GM19395 (cell line): ENCODE data around the gene ERMN.
A peak's percentile ranks its signal among the peaks of the same experiment; 100 is the strongest.
"Not testable (repeated sequence)": the region's sequence is repeated elsewhere in the genome, so short reads cannot be mapped to it uniquely, and the experiment has no call there.

ENCODE experiments used
- ATAC-seq: cut with Tn5 transposase; IDR thresholded peaks from one replicate; pipeline ENCODE4 v1.9.1; 2021; ENCODE audit warnings: mild to moderate bottlenecking, moderate library complexity; ENCODE audit not compliant: unreplicated experiment

ERMN gene

GRCh38 chr2:157325786-157326185 is at the start of gene ERMN:
ERMN (minus strand) TSS chr2:157325824; CDS start chr2:157325642, 182 bp downstream.
- no peak for ATAC-seq

DNA sequence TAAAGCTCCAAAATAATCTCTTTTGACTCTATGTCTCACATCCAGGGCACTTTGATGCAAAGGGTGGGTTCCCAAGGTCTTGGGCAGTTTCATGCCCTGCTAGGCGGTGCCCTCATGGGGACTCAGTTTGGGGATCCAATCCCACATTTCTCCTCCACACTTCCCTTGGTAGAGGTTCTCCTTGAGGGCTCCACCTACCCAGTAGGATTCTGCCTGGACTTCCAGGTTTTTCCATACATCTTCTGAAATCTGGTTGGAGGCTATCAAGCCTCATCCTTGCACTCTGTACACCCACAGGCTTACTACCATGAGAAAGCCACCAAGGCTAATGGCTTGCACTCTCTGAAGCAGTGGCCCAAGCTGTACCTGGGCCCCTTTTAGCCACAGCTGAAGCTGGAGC is 49.8 kb upstream of the ERMN start:
- no peak for ATAC-seq

DNA sequence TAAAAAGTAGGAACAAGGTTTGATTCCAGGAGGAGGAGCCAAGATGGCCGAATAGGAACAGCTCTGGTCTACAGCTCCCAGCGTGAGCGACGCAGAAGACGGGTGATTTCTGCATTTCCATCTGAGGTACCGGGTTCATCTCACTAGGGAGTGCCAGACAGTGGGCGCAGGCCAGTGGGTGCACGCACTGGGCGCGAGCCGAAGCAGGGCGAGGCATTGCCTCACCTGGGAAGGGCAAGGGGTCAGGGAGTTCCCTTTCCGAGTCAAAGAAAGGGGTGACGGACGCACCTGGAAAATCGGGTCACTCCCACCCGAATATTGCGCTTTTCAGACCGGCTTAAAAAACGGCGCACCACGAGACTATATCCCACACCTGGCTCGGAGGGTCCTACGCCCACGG is 42.9 kb upstream of the ERMN start:
- not testable (repeated sequence) for ATAC-seq

DNA sequence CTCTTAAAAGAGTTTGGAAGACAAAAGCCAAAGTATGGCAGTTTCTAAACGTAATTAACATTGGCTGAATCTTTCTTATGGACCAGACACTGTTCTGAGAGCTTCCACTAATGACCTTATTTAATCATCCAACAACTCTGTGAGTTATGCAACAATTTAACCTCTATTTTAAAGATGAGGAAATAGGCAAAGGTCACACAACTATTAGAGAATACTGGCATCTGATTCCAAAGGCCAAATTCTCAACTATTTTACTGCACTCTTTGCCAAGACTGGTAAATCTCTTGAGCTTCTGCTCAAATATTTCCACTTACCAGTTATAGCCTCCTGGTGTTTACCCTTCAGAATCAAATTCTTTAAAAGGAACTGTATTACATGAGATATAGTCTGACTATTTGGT is 42.1 kb upstream of the ERMN start:
- no peak for ATAC-seq

GRCh38 chr2:157364257-157364974 is 38.8 kb upstream of the ERMN start:
- ATAC-seq, result peak; percentile 92

DNA sequence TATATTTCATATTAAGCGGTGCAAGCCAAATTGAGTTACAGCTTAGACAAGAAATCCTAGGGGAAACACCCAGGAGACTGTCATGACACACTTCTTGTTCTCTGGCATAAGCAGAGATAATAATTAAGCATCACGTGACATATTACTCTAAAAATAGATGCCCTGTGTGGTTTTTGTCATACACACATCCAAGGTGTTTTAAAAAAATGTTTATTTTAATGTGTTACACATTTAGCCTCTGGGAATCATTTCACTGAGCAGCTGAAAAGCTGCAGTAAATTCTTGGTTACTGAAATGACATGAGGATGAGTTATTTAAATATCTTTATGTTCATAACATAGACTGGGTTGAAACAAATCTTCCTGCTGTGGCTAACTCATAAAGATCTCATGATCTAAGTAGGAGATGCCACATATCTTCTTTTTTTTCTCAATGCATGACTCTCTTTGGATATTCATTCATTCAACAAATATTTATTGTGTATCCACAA is 38.0 kb upstream of the ERMN start:
- ATAC-seq, result peak; percentile 59

GRCh38 chr2:157362627-157363026 is 37.0 kb upstream of the ERMN start:
- no peak for ATAC-seq

GRCh38 chr2:157361526-157361925 is 35.9 kb upstream of the ERMN start:
- no peak for ATAC-seq

DNA sequence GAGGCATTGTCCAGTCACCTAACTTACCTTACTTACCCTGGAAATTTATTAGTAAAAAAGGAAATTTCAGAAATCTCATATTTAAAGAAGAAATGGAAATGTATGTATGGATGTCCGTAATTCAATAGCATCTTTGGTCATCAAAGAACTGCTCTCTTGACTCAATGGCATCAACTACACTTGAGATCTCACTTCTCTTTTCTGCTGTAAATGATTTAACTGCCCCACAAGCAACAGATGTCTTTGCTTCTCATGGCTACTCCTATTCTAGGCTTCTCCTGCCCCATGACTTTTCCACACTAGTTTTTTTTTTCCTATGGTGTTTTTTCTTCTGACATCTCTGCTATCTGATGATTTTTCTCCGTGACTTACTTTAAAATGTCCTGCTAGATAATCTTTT is 34.0 kb upstream of the ERMN start:
- ATAC-seq, result no peak

DNA sequence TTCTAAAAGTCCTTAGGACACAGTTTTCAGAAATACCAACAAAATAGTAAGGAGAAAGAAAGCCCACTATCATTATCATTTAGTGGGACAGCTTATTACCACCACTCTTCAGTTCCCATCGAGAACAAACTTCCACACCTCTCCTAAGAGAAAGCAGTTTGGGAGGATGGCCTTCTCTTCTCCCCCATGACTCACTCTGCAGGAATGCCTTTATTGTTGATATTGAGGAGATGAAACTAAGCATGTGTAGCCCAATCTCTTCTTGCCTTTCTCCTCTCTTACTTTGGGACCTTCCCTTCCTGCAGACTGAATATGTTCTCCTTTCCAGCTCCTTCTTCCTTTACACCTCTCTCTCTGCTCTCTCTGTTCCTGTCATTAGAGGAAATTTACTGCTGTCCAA is 30.0 kb upstream of the ERMN start:
- no peak for ATAC-seq

- no peak for ATAC-seq
Observed at GRCh38 chr2:157349949-157350515, 24.4 kb upstream of the ERMN start.

DNA sequence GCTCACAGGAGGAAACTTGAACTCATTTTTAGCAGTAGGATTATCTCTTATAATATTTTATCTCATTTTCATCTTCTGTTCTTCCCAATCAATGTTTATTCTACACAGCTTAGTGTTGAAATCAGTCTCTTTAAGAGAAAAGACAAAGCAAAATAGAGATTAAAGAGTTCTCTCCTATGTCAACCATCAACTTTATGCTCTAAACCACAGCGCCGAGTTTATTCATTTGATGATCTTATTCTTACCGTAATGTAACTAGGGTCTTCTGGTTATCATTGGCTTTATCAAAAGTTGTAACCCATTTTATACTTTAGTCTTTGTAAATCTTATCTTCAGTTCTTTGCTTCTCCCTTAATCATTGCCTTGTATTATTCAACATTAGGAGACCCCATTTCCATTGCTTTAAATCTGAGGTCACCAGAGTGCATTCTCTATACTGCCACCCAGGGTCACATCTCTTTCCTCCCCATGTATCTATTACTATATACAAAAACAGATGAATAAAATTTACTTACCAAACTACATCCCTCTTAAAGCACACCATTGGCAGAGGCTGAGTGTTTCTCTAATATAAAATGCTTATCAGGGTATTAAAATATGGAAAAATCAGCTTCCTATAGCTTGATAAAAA is 22.8 kb upstream of the ERMN start:
- no peak for ATAC-seq

GRCh38 chr2:157345647-157346389 is 20.2 kb upstream of the ERMN start:
- no peak for ATAC-seq

DNA sequence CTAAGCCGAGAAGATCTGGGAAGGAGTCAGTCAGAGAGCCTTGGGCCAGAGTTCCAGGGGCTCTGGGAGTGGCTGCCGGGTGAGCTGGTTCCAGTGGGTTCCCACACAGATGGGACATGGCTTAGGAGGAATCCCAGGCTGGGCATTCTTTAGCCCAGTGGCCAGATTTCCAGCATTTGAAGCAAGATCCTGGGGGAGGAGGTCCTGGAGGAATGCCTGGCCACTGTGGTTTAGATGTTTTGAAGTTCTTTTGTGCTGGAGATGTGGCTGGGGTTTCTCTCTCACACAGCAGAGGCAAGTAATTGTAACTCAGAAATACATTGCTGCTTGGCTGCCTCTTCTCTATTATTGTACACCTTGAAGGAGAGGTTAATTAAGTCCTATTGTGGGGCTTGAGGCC is 15.8 kb upstream of the ERMN start:
- ATAC-seq, result not testable (repeated sequence)

- no peak for ATAC-seq
Observed at GRCh38 chr2:157339965-157340655, 14.5 kb upstream of the ERMN start.

DNA sequence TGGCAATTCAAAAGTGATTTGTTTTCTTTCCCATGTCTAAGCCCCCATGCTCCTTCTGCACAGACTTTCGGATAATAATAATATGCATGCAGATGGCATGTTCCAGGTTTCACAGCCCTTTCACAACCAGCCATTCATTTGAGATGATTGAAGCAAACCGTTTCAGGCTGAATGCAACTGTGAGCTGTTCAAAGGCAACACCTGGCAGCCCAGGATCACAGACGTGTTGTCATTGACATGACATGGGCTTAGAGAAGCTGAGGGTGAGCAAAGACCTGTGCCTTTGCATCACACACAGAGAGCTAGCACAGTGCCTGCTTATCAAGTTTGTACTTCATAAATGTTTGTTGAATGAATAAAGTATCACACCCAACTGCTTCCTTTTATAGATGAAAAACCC is 12.4 kb upstream of the ERMN start:
- no peak for ATAC-seq

GRCh38 chr2:157336137-157337010 is 10.8 kb upstream of the ERMN start:
- peak; percentile 54 for ATAC-seq

GRCh38 chr2:157334797-157335196 is 9.2 kb upstream of the ERMN start:
- no peak for ATAC-seq

DNA sequence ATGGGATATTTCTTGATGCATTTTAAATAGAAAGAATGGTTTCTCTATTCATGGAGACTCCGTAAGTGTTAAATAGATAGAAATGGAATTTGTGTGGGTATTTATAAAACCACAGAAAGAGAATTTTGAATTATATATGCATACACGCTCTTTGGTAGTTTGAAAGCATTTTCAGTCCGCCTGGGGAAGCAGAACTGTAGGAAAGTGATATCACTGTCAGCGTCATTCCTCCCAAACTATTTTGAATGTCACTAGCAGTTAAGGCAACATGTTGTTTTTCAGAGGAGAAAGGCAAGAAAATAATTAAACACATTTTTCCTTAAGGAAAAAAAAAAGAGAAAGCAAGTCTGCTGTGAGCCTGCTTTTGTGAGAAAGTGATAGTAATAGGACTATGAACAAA is 8.7 kb upstream of the ERMN start:
- no peak for ATAC-seq
